Measurements from ENCODE around the gene FOXK2.
"Not testable (repeated sequence)": the region's sequence is repeated elsewhere in the genome, so short reads cannot be mapped to it uniquely, and the experiment has no call there.

Gene FOXK2

GRCh38 chr17:82495844-82496528 is 23.5 kb upstream of the FOXK2 start:
- DNase-seq (ENCODE audit: low read depth in 2 of 2) = no peak

GRCh38 chr17:82496529-82497434 is 22.8 kb upstream of the FOXK2 start:
- DNase-seq (ENCODE audit: low read depth in 2 of 2) = peak; percentile 84 to 85

- peak in 1 of 2 donors; percentile 12 for DNase-seq (ENCODE audit: low read depth in 2 of 2)
Measured at GRCh38 chr17:82497483-82498405, 21.8 kb upstream of the FOXK2 start.

- no peak for DNase-seq (ENCODE audit: low read depth in 2 of 2)
Measured at GRCh38 chr17:82502207-82502606, 17.3 kb upstream of the FOXK2 start.

- DNase-seq (ENCODE audit: low read depth in 2 of 2) = no peak
Measured at GRCh38 chr17:82503094-82503727, 16.3 kb upstream of the FOXK2 start.

GRCh38 chr17:82503728-82504308 is 15.7 kb upstream of the FOXK2 start:
- DNase-seq (ENCODE audit: low read depth in 2 of 2) = no peak

- no peak for DNase-seq (ENCODE audit: low read depth in 2 of 2)
Measured at GRCh38 chr17:82505296-82505695, 14.2 kb upstream of the FOXK2 start.

GRCh38 chr17:82506402-82506801 is 13.1 kb upstream of the FOXK2 start:
- not testable (repeated sequence) for DNase-seq (ENCODE audit: low read depth in 2 of 2)

- DNase-seq (ENCODE audit: low read depth in 2 of 2) = no peak
Measured at GRCh38 chr17:82507631-82508175, 11.8 kb upstream of the FOXK2 start.

- not testable (repeated sequence) for DNase-seq (ENCODE audit: low read depth in 2 of 2)
Measured at GRCh38 chr17:82511642-82512041, 7.9 kb upstream of the FOXK2 start.

GRCh38 chr17:82513864-82514263 is 5.7 kb upstream of the FOXK2 start:
- not testable (repeated sequence) for DNase-seq (ENCODE audit: low read depth in 2 of 2)

- DNase-seq (ENCODE audit: low read depth in 2 of 2) = no peak
Measured at GRCh38 chr17:82517230-82517865, 2.2 kb upstream of the FOXK2 start.

GRCh38 chr17:82519971-82520903 is 705 bp downstream of the FOXK2 start:
- peak in 1 of 2 donors; percentile 31 for DNase-seq (ENCODE audit: low read depth in 2 of 2)

- DNase-seq (ENCODE audit: low read depth in 2 of 2) = no peak
Measured at GRCh38 chr17:82524540-82524939, 5.0 kb downstream of the FOXK2 start.

- DNase-seq (ENCODE audit: low read depth in 2 of 2) = no peak
Measured at GRCh38 chr17:82525712-82526111, 6.2 kb downstream of the FOXK2 start.

- DNase-seq (ENCODE audit: low read depth in 2 of 2) = no peak
Measured at GRCh38 chr17:82527898-82528297, 8.4 kb downstream of the FOXK2 start.

GRCh38 chr17:82528484-82529265 is 9.1 kb downstream of the FOXK2 start:
- no peak for DNase-seq (ENCODE audit: low read depth in 2 of 2)

- DNase-seq (ENCODE audit: low read depth in 2 of 2) = no peak
Measured at GRCh38 chr17:82529914-82530300, 10.4 kb downstream of the FOXK2 start.

Measured in stimulated activated CD8-positive, alpha-beta memory T cell treated with anti-CD3 and anti-CD28 coated beads, Interleukin-2, amount 100 ng/mL, for 1 hour (primary cell).